ENCODE measurements around the gene NHERF1. TPM values are rescaled to one million over a fixed set of nuclear protein-coding genes. Genes with fewer than 3 reads are reported as not detected.

The NHERF1 gene
- total RNA-seq, 1 donor from 2014 or later = 86.9 TPM

DNA sequence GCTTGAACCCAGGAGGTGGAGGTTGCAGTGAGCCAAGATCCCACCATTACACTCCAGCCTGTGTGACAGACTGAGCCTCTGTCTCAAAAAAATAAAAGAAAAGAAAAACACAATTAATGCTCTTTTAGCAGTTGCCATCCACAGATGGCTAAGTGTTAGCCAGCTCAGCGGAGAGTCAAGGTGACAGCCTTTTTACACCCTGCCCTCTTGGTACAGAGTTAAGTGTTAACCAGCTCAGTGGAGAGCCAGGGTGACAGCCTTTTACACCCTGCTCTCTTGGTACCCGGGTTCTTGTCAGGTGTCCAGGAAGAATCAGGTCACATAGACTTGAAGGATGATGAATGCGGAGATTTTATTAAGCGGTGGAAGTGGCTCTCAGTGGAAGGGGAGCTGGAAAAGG lies 27.9 kb upstream of the NHERF1 start:
- H3K4me3 Mint-ChIP-seq = no peak overlapping the region
- no peaks in the 10 kb centered on the region for H3K9me3 Mint-ChIP-seq
- no peak overlapping the region for H3K27ac Mint-ChIP-seq
- H3K36me3 Mint-ChIP-seq = no peaks in the 10 kb centered on the region
- H3K27me3 Mint-ChIP-seq = peaks cover 34% of the 10 kb centered on the region
- DNase-seq (ENCODE audit: extremely low spot score, unreplicated experiment) = no peak
- TF ChIP-seq, protein P1, sequence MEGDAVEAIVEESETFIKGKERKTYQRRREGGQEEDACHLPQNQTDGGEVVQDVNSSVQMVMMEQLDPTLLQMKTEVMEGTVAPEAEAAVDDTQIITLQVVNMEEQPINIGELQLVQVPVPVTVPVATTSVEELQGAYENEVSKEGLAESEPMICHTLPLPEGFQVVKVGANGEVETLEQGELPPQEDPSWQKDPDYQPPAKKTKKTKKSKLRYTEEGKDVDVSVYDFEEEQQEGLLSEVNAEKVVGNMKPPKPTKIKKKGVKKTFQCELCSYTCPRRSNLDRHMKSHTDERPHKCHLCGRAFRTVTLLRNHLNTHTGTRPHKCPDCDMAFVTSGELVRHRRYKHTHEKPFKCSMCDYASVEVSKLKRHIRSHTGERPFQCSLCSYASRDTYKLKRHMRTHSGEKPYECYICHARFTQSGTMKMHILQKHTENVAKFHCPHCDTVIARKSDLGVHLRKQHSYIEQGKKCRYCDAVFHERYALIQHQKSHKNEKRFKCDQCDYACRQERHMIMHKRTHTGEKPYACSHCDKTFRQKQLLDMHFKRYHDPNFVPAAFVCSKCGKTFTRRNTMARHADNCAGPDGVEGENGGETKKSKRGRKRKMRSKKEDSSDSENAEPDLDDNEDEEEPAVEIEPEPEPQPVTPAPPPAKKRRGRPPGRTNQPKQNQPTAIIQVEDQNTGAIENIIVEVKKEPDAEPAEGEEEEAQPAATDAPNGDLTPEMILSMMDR (conservative IDR thresholded peaks at IDR 0.05) = no peak
- no peaks in the 10 kb centered on the region for H3K4me1 Mint-ChIP-seq (ENCODE audit: unreplicated experiment)

DNA sequence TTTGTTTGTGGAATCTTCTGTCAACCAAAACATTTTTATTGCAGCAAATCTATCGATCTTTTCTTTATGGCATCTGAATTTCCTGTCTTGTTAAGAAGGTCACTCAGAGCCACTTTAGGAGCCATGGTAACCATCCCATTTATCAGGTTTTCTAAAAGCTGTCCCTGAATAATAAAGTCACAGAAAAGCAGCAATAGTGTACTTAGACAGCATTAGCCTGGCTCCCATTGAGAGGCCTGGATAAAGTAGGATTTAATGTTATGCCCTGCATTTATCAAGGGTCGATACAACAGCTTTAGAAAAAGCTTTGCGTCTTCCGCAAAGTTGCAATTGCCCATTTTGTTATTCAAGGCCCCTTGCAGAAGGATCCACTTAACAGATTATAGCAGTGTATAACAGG lies 25.6 kb upstream of the NHERF1 start:
- H3K27me3 Mint-ChIP-seq = peaks cover 26% of the 10 kb centered on the region
- TF ChIP-seq, protein P1 (conservative IDR thresholded peaks at IDR 0.05) = no peak
- no peaks in the 10 kb centered on the region for H3K4me1 Mint-ChIP-seq (ENCODE audit: unreplicated experiment)
- no peak for DNase-seq (ENCODE audit: extremely low spot score, unreplicated experiment)
- no peak overlapping the region for H3K4me3 Mint-ChIP-seq
- no peak overlapping the region for H3K27ac Mint-ChIP-seq
- H3K36me3 Mint-ChIP-seq = no peaks in the 10 kb centered on the region
- H3K9me3 Mint-ChIP-seq = no peaks in the 10 kb centered on the region

DNA sequence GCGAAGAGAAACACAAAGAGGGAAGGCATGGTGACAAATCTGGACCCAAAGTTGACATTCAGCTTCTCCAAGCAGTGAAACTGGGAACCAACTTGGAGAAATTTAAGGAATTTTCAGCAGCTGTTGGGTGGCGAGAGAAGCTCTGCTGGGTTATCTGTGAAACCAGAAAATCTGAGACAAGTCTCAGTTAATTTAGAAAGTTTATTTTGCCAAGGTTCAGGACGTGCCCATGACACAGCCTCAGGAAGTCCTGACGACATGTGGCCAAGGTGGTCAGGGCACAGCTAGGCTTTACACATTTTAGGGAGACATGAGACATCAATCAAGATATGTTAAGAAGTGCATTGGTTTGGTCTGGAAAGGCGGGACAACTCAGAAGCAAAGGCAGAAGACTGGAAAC lies 24.5 kb upstream of the NHERF1 start:
- TF ChIP-seq, protein P1 (conservative IDR thresholded peaks at IDR 0.05) = no peak
- H3K36me3 Mint-ChIP-seq = no peaks in the 10 kb centered on the region
- H3K4me1 Mint-ChIP-seq (ENCODE audit: unreplicated experiment) = no peaks in the 10 kb centered on the region
- no peak overlapping the region for H3K27ac Mint-ChIP-seq
- H3K4me3 Mint-ChIP-seq = no peak overlapping the region
- H3K27me3 Mint-ChIP-seq = peaks cover 18% of the 10 kb centered on the region
- no peak for DNase-seq (ENCODE audit: extremely low spot score, unreplicated experiment)
- H3K9me3 Mint-ChIP-seq = no peaks in the 10 kb centered on the region

DNA sequence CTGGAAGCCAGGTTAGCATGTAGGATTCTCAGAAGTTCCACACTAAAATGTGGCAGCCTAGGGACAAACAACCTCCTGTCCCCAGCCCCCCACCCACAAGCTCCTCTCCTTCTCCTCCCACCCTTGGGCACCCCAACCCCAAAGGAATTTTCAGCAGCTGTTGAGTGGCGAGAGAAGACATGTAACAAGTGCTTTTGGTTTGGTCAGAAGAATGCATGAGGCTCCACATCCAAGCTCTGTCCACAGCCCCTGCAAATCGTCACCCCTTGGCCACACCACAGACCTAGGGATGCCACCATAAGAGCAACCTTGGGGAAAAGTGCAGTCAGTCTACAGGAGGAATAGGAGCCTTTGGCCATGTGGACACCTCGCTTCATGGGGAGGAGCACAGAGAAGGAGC lies 23.3 kb upstream of the NHERF1 start:
- no peak for DNase-seq (ENCODE audit: extremely low spot score, unreplicated experiment)
- Mint-ChIP-seq H3K36me3 (no peaks in the 10 kb centered on the region), H3K4me1 (ENCODE audit: unreplicated experiment) (no peaks in the 10 kb centered on the region), H3K27me3 (peaks cover 13% of the 10 kb centered on the region), H3K4me3 (no peak overlapping the region), H3K27ac (no peak overlapping the region), H3K9me3 (no peaks in the 10 kb centered on the region)
- TF ChIP-seq, protein P1 (conservative IDR thresholded peaks at IDR 0.05) = no peak

DNA sequence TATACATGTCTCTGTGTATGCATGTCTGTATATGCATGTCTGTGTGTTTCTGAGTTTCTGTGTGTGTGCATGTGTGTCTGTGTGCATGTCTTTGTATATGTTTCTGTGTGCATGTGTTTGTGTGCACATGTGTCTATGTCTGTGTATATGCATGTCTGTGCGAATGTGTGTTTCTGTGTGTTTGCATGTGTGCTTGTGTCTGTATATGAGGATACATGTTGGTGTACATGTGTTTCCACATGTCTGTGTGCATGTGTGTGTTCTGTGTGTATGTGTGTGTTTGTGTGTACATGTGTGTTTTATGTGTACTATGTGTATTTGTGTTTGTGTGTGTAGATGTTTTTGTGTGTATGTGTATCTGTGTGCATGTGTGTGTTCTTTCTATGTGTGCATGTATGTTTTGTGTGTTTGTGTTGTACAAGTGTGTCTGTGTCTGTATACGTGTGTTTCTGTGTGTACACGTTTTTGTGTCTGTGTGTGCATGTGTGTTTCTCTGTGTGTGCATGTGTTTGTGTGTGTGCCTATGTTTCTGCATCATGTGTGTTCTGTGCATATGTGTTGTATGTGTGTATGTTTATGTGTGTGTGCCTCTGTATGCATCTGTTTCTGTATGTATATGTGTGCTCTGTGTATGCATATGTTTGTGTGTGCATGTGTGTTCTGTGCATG lies 20.3 kb upstream of the NHERF1 start:
- no peak for DNase-seq (ENCODE audit: extremely low spot score, unreplicated experiment)
- Mint-ChIP-seq H3K36me3 (no peaks in the 10 kb centered on the region), H3K4me1 (ENCODE audit: unreplicated experiment) (no peaks in the 10 kb centered on the region), H3K9me3 (no peaks in the 10 kb centered on the region), H3K27me3 (peaks cover 4% of the 10 kb centered on the region), H3K27ac (no peak overlapping the region), H3K4me3 (no peak overlapping the region)
- TF ChIP-seq, protein P1 (conservative IDR thresholded peaks at IDR 0.05) = no peak

DNA sequence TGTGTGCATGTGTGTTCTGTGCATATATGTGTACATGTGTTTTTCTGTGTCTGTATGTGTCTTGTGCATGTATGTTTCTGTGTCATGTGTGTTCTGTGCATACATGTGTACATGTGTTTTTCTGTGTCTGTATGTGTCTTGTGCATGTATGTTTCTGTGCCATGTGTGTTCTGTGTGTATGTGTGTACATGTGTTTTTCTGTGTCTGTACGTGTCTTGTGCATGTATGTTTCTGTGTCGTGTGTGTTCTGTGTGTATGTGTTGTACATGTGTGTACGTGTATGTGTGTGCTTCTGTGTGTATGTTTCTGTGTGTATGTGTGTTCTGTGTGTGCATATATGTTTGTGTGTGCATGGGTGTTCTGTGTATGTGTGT lies 19.7 kb upstream of the NHERF1 start:
- Mint-ChIP-seq H3K4me1 (ENCODE audit: unreplicated experiment) (no peaks in the 10 kb centered on the region), H3K27me3 (peaks cover 4% of the 10 kb centered on the region), H3K27ac (no peak overlapping the region), H3K36me3 (no peaks in the 10 kb centered on the region), H3K9me3 (no peaks in the 10 kb centered on the region), H3K4me3 (no peak overlapping the region)
- TF ChIP-seq, protein P1 (conservative IDR thresholded peaks at IDR 0.05) = no peak
- DNase-seq (ENCODE audit: extremely low spot score, unreplicated experiment) = no peak

All from type B pancreatic cell (in vitro differentiated cells).